ENCODE measurements around the gene MERTK. TPM values are rescaled to one million over a fixed set of nuclear protein-coding genes. Genes with fewer than 3 reads are reported as not detected.

MERTK gene
- total and polyA plus RNA-seq, 2 donors (not counting 1 experiment from before 2014, with no cell fraction given): 0.04 to 0.34 TPM

DNA sequence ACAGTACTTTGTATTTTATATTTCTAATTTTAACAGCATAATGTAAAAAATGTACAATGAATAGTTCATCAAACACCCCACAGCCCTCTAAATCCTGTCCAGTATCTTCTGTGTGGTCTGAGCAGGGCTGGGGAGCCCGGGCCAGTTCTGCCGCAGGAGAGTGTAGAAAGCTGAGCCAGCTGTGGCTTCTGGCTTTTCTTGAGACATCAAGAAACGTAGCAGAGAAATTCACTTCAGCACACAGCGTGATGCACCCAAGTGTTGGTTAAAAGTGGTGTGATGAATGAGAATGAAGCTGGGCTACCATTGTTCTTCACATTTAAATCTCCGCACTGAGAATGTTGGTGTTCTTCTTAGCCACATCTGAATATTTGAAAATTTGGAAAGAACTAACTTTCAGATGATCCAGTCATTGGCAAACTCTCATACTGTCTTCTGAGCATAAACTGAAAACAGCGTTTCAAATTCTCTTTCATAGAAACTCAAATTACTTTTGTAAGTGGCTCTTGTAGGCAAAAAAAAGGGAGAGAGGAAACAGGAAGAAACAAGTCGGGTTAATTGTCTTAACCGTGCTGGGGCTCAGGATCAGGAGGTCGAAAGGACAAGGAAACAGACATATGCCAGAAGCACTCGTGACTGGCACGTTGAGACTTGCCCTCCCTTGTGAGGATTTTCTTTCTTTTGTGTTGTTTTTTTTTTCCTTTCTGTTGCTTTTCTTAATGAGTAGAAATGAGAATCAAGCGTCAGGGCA lies 133.2 kb downstream of the MERTK start:
- Histone ChIP-seq H2AFZ (ENCODE audit: insufficient read depth, low read depth, low read length, poor library complexity, severe bottlenecking) (no peak overlapping the region), H3K4me2 (replicated peaks; ENCODE audit: low read depth, low read length, poor library complexity, severe bottlenecking) (no peak overlapping the region)
- CTCF ChIA-PET: interaction anchor here (0.7 kb wide), 1 partner anchor 145 kb away, joined by 3 read pairs; no protein-coding TSS in a partner anchor

DNA sequence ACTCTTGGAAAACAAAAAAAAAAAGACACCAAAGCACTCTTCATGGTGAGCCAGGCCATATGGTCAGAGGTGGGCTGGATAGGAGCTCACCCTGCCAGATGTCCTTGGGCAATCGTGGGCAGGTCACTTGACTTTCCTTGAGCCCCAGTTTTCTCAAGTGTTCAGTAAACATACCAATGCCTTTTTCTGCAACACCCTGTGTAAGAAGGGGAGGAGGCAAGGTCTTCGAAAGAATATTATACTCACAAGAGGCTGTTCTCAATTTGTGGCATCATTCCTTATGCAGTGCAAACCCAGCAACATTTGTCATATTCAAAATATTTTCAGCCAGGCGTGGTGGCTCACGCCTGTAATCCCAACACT lies 133.8 kb downstream of the MERTK start:
- Mint-ChIP-seq H3K4me1 (no peaks in the 10 kb centered on the region), H3K9me3 (ENCODE audit: insufficient read depth) (no peaks in the 10 kb centered on the region), H3K27ac (no peak overlapping the region), H3K4me3 (no peak overlapping the region), H3K27me3 (peaks cover 13% of the 10 kb centered on the region)
- H3K36me3 ChIP-seq (replicated peaks in 1 of 2; ENCODE audit: control extremely low read depth in 1 of 2, control insufficient read depth in 1 of 2, extremely low read depth in 1 of 2, insufficient read depth in 2 of 2, low read length in 1 of 2): no peaks in the 10 kb centered on the region
- H3K4me3 ChIP-seq (ENCODE audit: control extremely low read depth in 1 of 5, extremely low read depth in 1 of 5, insufficient read depth in 1 of 5, low read depth in 2 of 5, low read length in 4 of 5): no peak overlapping the region
- DNase-seq (no peak), ATAC-seq (ENCODE audit: low read depth) (no peak)
- H3K27me3 ChIP-seq (replicated peaks in 1 of 4; ENCODE audit: control extremely low read depth in 1 of 4, control insufficient read depth in 3 of 4, insufficient read depth in 4 of 4, low read length in 3 of 4): peaks cover 0 to 5% (median 1%) of the 10 kb centered on the region in 4 experiments
- H3K9me3 ChIP-seq (ENCODE audit: control extremely low read depth in 1 of 3, control insufficient read depth in 2 of 3, insufficient read depth in 1 of 3, low read length in 2 of 3): peaks cover 3 to 8% (median 3%) of the 10 kb centered on the region in 3 donors
- no peak overlapping the region for H3K9ac ChIP-seq (ENCODE audit: low read length)
- H3K4me1 ChIP-seq (ENCODE audit: control insufficient read depth in 2 of 2, insufficient read depth in 2 of 2, low read length in 2 of 2): no peaks in the 10 kb centered on the region
- POLR2A ChIA-PET: no interaction called here
- H2AFZ ChIP-seq (ENCODE audit: insufficient read depth, low read depth, low read length, poor library complexity, severe bottlenecking): no peak overlapping the region
- intact Hi-C loops (cut with micrococcal nuclease): no loop called here
- H3K27ac ChIP-seq (ENCODE audit: low read length in 2 of 2): no peak overlapping the region
- no peaks in the 10 kb centered on the region for H3K79me2 ChIP-seq (ENCODE audit: control insufficient read depth, insufficient read depth, low read length)
- H3K4me2 ChIP-seq (replicated peaks; ENCODE audit: low read depth, low read length, poor library complexity, severe bottlenecking): no peak overlapping the region
- CTCF ChIA-PET: interaction anchor here (0.7 kb wide), 1 partner anchor 146 kb away, joined by 3 read pairs; no protein-coding TSS in a partner anchor
- TF ChIP-seq, protein P1, sequence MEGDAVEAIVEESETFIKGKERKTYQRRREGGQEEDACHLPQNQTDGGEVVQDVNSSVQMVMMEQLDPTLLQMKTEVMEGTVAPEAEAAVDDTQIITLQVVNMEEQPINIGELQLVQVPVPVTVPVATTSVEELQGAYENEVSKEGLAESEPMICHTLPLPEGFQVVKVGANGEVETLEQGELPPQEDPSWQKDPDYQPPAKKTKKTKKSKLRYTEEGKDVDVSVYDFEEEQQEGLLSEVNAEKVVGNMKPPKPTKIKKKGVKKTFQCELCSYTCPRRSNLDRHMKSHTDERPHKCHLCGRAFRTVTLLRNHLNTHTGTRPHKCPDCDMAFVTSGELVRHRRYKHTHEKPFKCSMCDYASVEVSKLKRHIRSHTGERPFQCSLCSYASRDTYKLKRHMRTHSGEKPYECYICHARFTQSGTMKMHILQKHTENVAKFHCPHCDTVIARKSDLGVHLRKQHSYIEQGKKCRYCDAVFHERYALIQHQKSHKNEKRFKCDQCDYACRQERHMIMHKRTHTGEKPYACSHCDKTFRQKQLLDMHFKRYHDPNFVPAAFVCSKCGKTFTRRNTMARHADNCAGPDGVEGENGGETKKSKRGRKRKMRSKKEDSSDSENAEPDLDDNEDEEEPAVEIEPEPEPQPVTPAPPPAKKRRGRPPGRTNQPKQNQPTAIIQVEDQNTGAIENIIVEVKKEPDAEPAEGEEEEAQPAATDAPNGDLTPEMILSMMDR (IDR thresholded peaks at IDR 0.05): no peak
- no peak for TF ChIP-seq EZH2 (IDR thresholded peaks at IDR 0.05; ENCODE audit: borderline replicate concordance, insufficient read depth, low read depth, low read length, poor library complexity, severe bottlenecking)
- no CpG with 5 or more reads among the region's 4 CpGs for WGBS (ENCODE audit: insufficient coverage)
- no peaks in the 10 kb centered on the region for H4K20me1 ChIP-seq (ENCODE audit: control insufficient read depth, insufficient read depth, low read length, poor library complexity, severe bottlenecking)

More for the DNA sequence above, 133.2 kb downstream of the MERTK start:
- no peak overlapping the region for H3K4me3 ChIP-seq (ENCODE audit: control extremely low read depth in 1 of 5, extremely low read depth in 1 of 5, insufficient read depth in 1 of 5, low read depth in 2 of 5, low read length in 4 of 5)
- H3K27me3 ChIP-seq (replicated peaks in 1 of 4; ENCODE audit: control extremely low read depth in 1 of 4, control insufficient read depth in 3 of 4, insufficient read depth in 4 of 4, low read length in 3 of 4): peaks cover 0 to 5% (median 0%) of the 10 kb centered on the region in 4 experiments
- ATAC-seq (ENCODE audit: low read depth) (no peak), DNase-seq (no peak)
- Mint-ChIP-seq H3K4me1 (no peaks in the 10 kb centered on the region), H3K27ac (no peak overlapping the region), H3K27me3 (peaks cover 13% of the 10 kb centered on the region), H3K9me3 (ENCODE audit: insufficient read depth) (no peaks in the 10 kb centered on the region), H3K4me3 (no peak overlapping the region)
- H3K9me3 ChIP-seq (ENCODE audit: control extremely low read depth in 1 of 3, control insufficient read depth in 2 of 3, insufficient read depth in 1 of 3, low read length in 2 of 3): peaks cover 0 to 8% (median 0%) of the 10 kb centered on the region in 3 donors
- WGBS (ENCODE audit: insufficient coverage): 11% methylated on average over 3 of the region's 12 CpGs
- TF ChIP-seq, protein P1 (IDR thresholded peaks at IDR 0.05): no peak
- TF ChIP-seq EZH2 (IDR thresholded peaks at IDR 0.05; ENCODE audit: borderline replicate concordance, insufficient read depth, low read depth, low read length, poor library complexity, severe bottlenecking): no peak
- POLR2A ChIA-PET: no interaction called here
- no peaks in the 10 kb centered on the region for H3K4me1 ChIP-seq (ENCODE audit: control insufficient read depth in 2 of 2, insufficient read depth in 2 of 2, low read length in 2 of 2)
- H3K36me3 ChIP-seq (replicated peaks in 1 of 2; ENCODE audit: control extremely low read depth in 1 of 2, control insufficient read depth in 1 of 2, extremely low read depth in 1 of 2, insufficient read depth in 2 of 2, low read length in 1 of 2): no peaks in the 10 kb centered on the region
- H4K20me1 ChIP-seq (ENCODE audit: control insufficient read depth, insufficient read depth, low read length, poor library complexity, severe bottlenecking): no peaks in the 10 kb centered on the region
- H3K27ac ChIP-seq (ENCODE audit: low read length in 2 of 2): no peak overlapping the region
- H3K9ac ChIP-seq (ENCODE audit: low read length): no peak overlapping the region
- no peaks in the 10 kb centered on the region for H3K79me2 ChIP-seq (ENCODE audit: control insufficient read depth, insufficient read depth, low read length)
- intact Hi-C loops (cut with micrococcal nuclease): no loop called here
